Measurements from ENCODE around the gene HELZ2.

HELZ2 gene

GRCh38 chr20:63597651-63598478 lies 23.8 kb upstream of the HELZ2 start:
- DNase-seq (ENCODE audit: low read depth in 1 of 2, low spot score in 1 of 2) = no peak

DNA sequence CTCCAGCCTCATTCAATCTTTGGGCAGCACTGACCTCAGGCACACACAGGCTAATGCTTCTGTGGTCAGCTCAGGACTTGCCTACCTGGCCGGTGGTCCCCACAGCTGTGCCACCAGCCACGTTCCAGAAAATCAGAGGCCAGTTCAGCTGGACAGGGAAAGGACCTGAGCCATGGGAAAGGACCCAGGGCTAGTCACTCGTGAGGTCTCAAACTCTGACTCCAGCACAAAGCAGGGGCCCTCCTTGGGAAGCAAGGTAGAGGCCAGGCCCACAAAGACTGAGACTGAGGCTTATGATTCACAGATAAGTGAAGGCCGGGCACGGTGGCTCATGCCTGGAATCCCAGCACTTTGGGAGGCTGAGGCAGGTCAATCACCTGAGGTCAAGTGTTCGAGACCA lies 22.4 kb upstream of the HELZ2 start:
- no peak for DNase-seq (ENCODE audit: low read depth in 1 of 2, low spot score in 1 of 2)

GRCh38 chr20:63595416-63596127 lies 21.5 kb upstream of the HELZ2 start:
- no peak for DNase-seq (ENCODE audit: low read depth in 1 of 2, low spot score in 1 of 2)

GRCh38 chr20:63594043-63594561 lies 20.1 kb upstream of the HELZ2 start:
- no peak for DNase-seq (ENCODE audit: low read depth in 1 of 2, low spot score in 1 of 2)

DNA sequence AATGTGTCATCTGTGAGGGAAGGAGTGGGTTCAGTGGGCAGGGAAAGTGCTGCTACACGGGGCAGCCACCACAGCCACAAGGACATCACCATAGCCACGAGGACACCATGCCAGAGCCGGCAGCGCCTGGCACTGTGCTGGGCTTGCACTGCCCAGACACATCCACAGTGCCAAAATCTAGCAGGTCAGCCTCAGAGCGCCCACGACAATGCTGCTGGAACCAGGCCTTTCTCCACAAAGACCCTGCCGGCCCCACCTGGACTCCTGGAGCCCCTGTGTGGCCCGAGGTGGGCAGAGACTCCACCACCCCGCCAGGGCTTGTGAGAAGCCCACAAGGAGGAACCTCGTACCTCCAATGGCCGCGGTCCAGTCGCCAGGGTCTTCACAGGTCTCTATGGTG lies 18.6 kb upstream of the HELZ2 start:
- DNase-seq (ENCODE audit: low read depth in 1 of 2, low spot score in 1 of 2) = no peak

GRCh38 chr20:63591786-63592355 lies 17.8 kb upstream of the HELZ2 start:
- no peak for DNase-seq (ENCODE audit: low read depth in 1 of 2, low spot score in 1 of 2)

DNA sequence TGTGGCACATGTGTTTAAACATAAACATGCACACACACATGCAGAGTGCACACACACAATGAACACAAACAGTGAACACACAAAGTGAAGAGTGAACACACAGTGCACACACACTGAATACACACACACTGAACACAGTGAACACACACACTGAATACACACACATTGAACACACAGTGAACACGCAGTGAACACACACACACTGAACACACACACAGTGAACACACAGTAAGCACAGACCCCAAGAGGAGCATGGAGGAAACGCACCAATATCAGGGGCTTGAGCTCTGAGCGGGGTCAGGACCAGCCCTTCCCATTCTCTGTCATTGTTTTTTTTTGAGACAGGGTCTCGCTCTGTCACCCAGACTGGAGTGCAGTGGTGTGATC lies 17.1 kb upstream of the HELZ2 start:
- DNase-seq (ENCODE audit: low read depth in 1 of 2, low spot score in 1 of 2) = no peak

GRCh38 chr20:63590218-63591146 lies 16.4 kb upstream of the HELZ2 start:
- DNase-seq (ENCODE audit: low read depth in 1 of 2, low spot score in 1 of 2) = no peak

- DNase-seq (ENCODE audit: low read depth in 1 of 2, low spot score in 1 of 2) = no peak
These were observed 15.5 kb upstream of the HELZ2 start for GRCh38 chr20:63589261-63590217.

- DNase-seq (ENCODE audit: low read depth in 1 of 2, low spot score in 1 of 2) = no peak
These were observed 14.6 kb upstream of the HELZ2 start for GRCh38 chr20:63588641-63589041.

DNA sequence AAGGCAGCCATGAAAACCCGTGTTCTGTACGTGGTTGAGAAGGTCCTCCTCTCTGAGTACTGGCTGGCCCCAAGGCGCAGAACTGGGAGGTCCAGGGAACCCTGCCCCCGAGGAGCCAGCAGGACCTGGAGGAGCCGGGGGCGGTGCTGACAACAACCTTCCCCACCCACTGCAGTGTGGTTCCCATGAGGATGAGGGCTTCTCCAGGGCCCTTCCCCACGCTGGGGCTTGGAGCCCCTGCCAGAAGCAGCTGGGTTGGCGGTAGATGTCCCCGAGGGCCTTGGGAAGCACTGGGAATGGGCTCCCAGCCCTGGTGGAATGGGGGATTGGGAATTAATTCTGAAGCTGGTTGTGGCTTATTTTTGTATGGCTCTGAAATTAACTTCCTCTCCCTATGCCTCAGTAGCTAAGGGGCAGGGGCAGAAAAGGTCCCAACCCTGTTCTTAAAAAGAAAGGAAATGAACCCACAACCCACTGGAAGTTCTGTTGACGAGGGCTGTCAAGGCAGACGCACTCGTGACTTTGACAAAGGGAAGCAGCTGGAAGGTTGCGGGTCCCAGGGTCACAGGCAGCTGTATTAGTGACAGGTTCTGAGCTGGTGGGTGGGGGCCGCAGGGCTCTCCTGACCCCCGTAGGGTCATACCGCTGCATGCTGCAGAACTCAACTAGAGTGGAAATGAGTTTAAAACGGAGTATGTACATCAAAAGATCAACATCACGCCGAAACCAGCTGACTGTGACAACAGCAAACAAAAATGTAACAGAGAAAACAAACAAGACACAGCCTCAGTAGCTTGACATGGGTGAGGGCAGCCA lies 13.9 kb upstream of the HELZ2 start:
- DNase-seq (ENCODE audit: low read depth in 1 of 2, low spot score in 1 of 2) = no peak

- no peak for DNase-seq (ENCODE audit: low read depth in 1 of 2, low spot score in 1 of 2)
These were observed 13.2 kb upstream of the HELZ2 start for GRCh38 chr20:63587256-63587655.

GRCh38 chr20:63586797-63587196 lies 12.8 kb upstream of the HELZ2 start:
- no peak for DNase-seq (ENCODE audit: low read depth in 1 of 2, low spot score in 1 of 2)

GRCh38 chr20:63585616-63586565 lies 11.9 kb upstream of the HELZ2 start:
- DNase-seq (ENCODE audit: low read depth in 1 of 2, low spot score in 1 of 2) = no peak

- no peak for DNase-seq (ENCODE audit: low read depth in 1 of 2, low spot score in 1 of 2)
These were observed 8.5 kb upstream of the HELZ2 start for GRCh38 chr20:63582382-63583063.

DNA sequence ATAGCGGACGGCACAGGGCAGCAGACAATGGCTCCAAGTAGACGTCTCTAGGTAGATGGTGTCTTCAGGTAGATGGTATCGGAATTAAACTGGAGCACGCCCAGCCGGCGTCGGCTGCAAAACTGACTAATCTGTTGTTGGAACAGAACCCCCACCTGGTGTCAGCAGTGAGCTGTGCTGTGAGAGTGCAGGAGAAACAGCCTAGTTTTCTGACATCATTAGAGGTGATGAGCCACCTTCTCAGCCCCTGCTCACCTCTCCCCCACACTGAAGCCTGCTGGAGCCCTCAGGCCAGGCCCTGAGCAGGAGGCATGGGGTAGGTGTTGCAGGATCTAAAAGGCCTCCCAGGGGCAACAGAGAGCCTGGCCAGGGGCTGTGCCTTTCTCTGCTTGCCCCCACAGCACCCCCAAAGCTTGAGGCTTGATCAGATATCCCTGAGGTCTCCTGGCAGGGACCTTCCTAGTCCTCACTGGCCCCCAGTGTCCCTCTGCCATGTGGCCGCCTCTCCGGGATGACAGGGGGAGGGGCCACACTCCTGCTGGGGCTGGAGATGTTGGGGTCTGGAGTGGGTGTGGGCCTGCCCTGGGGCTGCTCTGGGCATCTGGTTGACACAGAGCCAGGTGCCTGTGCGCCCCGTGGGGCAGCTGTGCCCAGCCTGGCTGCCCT lies 6.9 kb upstream of the HELZ2 start:
- peak; percentile 40 to 44 for DNase-seq (ENCODE audit: low read depth in 1 of 2, low spot score in 1 of 2)

Measured in activated T-helper 1 cell treated with anti-CD3 and anti-CD28 coated beads, Interleukin-2, amount 50 U/mL, for 16 hours (primary cell).